Natural killer cell (primary cell): ENCODE measurements around the gene P4HB. TPM values are rescaled to one million over a fixed set of nuclear protein-coding genes. Genes with fewer than 3 reads are reported as not detected.

ENCODE experiments used
- ATAC-seq, 3 donors: fragments of 150-1000 bp in 2 of 3; fragments of 200-7000 bp in 1 of 3; cut with Tn5 transposase; 1 replicate in 1 of 3; 2 replicates in 2 of 3; pipeline ENCODE4 v1.10.0; 2021; ENCODE audit warnings: mild to moderate bottlenecking in 2 of 3, moderate library complexity in 2 of 3
- DNase-seq, 2 donors: peaks; one replicate each; pipeline versions ENCODE4 v3.0.0 to v3.0.0-alpha.2; 2013 to 2021; ENCODE audit warnings: mixed read lengths in 1 of 2
- H3K27ac ChIP-seq: one replicate; pipeline ENCODE4 v1.5.1; 2013; ENCODE audit warnings: mild to moderate bottlenecking, low read length
- H3K27me3 ChIP-seq: one replicate; pipeline ENCODE4 v1.6.1; 2013; ENCODE audit warnings: low read length; ENCODE audit not compliant: control insufficient read depth, insufficient read depth
- H3K36me3 ChIP-seq: one replicate; pipeline ENCODE4 v1.6.1; 2013; ENCODE audit warnings: low read length; ENCODE audit not compliant: control insufficient read depth, insufficient read depth
- H3K4me1 ChIP-seq: one replicate; pipeline ENCODE4 v1.6.1; 2013; ENCODE audit warnings: low read length; ENCODE audit not compliant: control insufficient read depth, insufficient read depth
- H3K4me3 ChIP-seq: one replicate; pipeline ENCODE4 v1.5.1; 2013; ENCODE audit warnings: low read length
- H3K9me3 ChIP-seq: one replicate; pipeline ENCODE4 v1.6.1; 2013; ENCODE audit warnings: low read length; ENCODE audit not compliant: control insufficient read depth, insufficient read depth
- H3K27ac Mint-ChIP-seq, 2 donors: one replicate each; pipeline ENCODE4 v1.8.0; 2022; ENCODE audit warnings: mild to moderate bottlenecking in 2 of 2, mixed read lengths in 2 of 2, moderate library complexity in 1 of 2
- H3K27me3 Mint-ChIP-seq, 2 donors: one replicate each; pipeline ENCODE4 v1.8.0; 2022; ENCODE audit warnings: low read depth in 2 of 2, mixed read lengths in 2 of 2
- H3K36me3 Mint-ChIP-seq: one replicate; pipeline ENCODE4 v1.8.0; 2022; ENCODE audit warnings: mixed read lengths
- H3K4me1 Mint-ChIP-seq, 2 donors: one replicate each; pipeline ENCODE4 v1.8.0; 2022; ENCODE audit warnings: mixed read lengths in 2 of 2
- H3K4me3 Mint-ChIP-seq: one replicate; pipeline ENCODE4 v1.8.0; 2022; ENCODE audit warnings: mild to moderate bottlenecking, moderate library complexity, mixed read lengths
- H3K9me3 Mint-ChIP-seq, 2 donors: one replicate each; pipeline ENCODE4 v1.8.0; 2022; ENCODE audit warnings: mixed read lengths in 2 of 2
- CTCF ChIP-seq: fragments of 200-600 bp; IDR thresholded peaks from one replicate; pipeline ENCODE4 v1.8.0; 2022; ENCODE audit warnings: antibody characterized with exemption
- WGBS: methylation state at CpG from one replicate; pipeline ENCODE4 v1.1.7; 2013; ENCODE audit warnings: missing lambda C conversion rate; ENCODE audit not compliant: insufficient coverage; 5-methylcytosine and 5-hydroxymethylcytosine counted together
- intact Hi-C: fragments of 100-400 bp; cut with micrococcal nuclease; formaldehyde crosslinking; loops from one replicate; pipeline ENCODE4 v1.14.2; 2022
- total RNA-seq, 4 donors: library from RNA; stranded (reverse); fragments of 120-200 nt in 1 of 4; gene quantifications; one replicate each; pipeline versions ENCODE4 v1.2.3 to v1.2.4, GENCODE V29; 2013 to 2022

Gene P4HB
- total RNA-seq, 3 donors from 2014 or later (not counting 1 experiment from before 2014, with no cell fraction given): 334 to 468 (median 386) TPM

GRCh38 chr17:81858170-81858966 is 2.0 kb downstream of the P4HB start:
- 92% methylated on average over 30 of the region's 30 CpGs for WGBS
- H3K9me3 Mint-ChIP-seq: no peaks in the 10 kb centered on the region
- no peak overlapping the region for H3K27ac ChIP-seq
- peaks cover 32% of the 10 kb centered on the region for H3K4me1 ChIP-seq
- DNase-seq: no peak
- H3K4me3 Mint-ChIP-seq: no peak overlapping the region
- no peaks in the 10 kb centered on the region for H3K36me3 Mint-ChIP-seq
- no peak for TF ChIP-seq CTCF
- no peak overlapping the region for H3K27ac Mint-ChIP-seq
- peaks cover 32% of the 10 kb centered on the region for H3K36me3 ChIP-seq
- peaks cover 0 to 3% of the 10 kb centered on the region in 2 donors for H3K27me3 Mint-ChIP-seq
- intact Hi-C loops: no loop called here
- H3K9me3 ChIP-seq: no peaks in the 10 kb centered on the region
- peaks cover 22 to 31% of the 10 kb centered on the region in 2 donors for H3K4me1 Mint-ChIP-seq
- H3K27me3 ChIP-seq: no peaks in the 10 kb centered on the region
- H3K4me3 ChIP-seq: no peak overlapping the region
- ATAC-seq: no peak

GRCh38 chr17:81854974-81855774 is 5.2 kb downstream of the P4HB start:
- H3K36me3 ChIP-seq: peaks cover 52% of the 10 kb centered on the region
- Mint-ChIP-seq H3K27ac (no peak overlapping the region), H3K4me3 (no peak overlapping the region), H3K36me3 (no peaks in the 10 kb centered on the region), H3K9me3 (no peaks in the 10 kb centered on the region), H3K27me3 (no peaks in the 10 kb centered on the region), H3K4me1 (peaks cover 11 to 16% of the 10 kb centered on the region in 2 donors)
- no peaks in the 10 kb centered on the region for H3K27me3 ChIP-seq
- DNase-seq (peak in 1 of 2 donors; percentile 34), ATAC-seq (no peak)
- H3K9me3 ChIP-seq: no peaks in the 10 kb centered on the region
- 95% methylated on average over 29 of the region's 29 CpGs for WGBS
- H3K27ac ChIP-seq: no peak overlapping the region
- intact Hi-C loops: no loop called here
- no peak overlapping the region for H3K4me3 ChIP-seq
- peaks cover 21% of the 10 kb centered on the region for H3K4me1 ChIP-seq
- no peak for TF ChIP-seq CTCF

- 97% methylated on average over 12 of the region's 12 CpGs for whole genome bisulfite sequencing
These were observed 8.1 kb downstream of the P4HB start for GRCh38 chr17:81852237-81852636.

More at GRCh38 chr17:81852237-81852636, 8.1 kb downstream of the P4HB start:
- ATAC-seq (no peak), DNase-seq (no peak)
- TF ChIP-seq CTCF: no peak
- no peaks in the 10 kb centered on the region for H3K4me1 ChIP-seq
- peak overlapping the region in 1 of 2 donors; percentile 16 for H3K27ac Mint-ChIP-seq
- H3K27me3 Mint-ChIP-seq: no peaks in the 10 kb centered on the region
- intact Hi-C loops: no loop called here
- no peaks in the 10 kb centered on the region for H3K9me3 Mint-ChIP-seq
- H3K4me3 ChIP-seq: no peak overlapping the region
- no peak overlapping the region for H3K27ac ChIP-seq
- no peak overlapping the region for H3K4me3 Mint-ChIP-seq
- H3K9me3 ChIP-seq: no peaks in the 10 kb centered on the region
- H3K36me3 ChIP-seq: peaks cover 50% of the 10 kb centered on the region
- peaks cover 4 to 5% of the 10 kb centered on the region in 2 donors for H3K4me1 Mint-ChIP-seq
- no peaks in the 10 kb centered on the region for H3K36me3 Mint-ChIP-seq
- no peaks in the 10 kb centered on the region for H3K27me3 ChIP-seq
